Breast epithelium (tissue), 4 donors: ENCODE data around the gene BMP7. TPM values are rescaled to one million over a fixed set of nuclear protein-coding genes. Genes with fewer than 3 reads are reported as not detected.

Experiments
- DNase-seq, 2 donors: peaks; one replicate each; pipeline ENCODE4 v3.0.0-alpha.2; 2019; ENCODE audit warnings: low spot score in 2 of 2
- H3K27ac ChIP-seq, 2 donors: fragments of 200-600 bp; sonication (generic) in 1 of 2; one replicate each; pipeline ENCODE4 v1.5.1; 2016 to 2019; ENCODE audit warnings: mild to moderate bottlenecking in 1 of 2
- H3K27me3 ChIP-seq, 2 donors: fragments of 200-600 bp; sonication (generic) in 1 of 2; one replicate each; pipeline versions ENCODE4 v1.5.1 to v1.6.0; 2017 to 2019; ENCODE audit warnings: control low read depth in 1 of 2, mild to moderate bottlenecking in 1 of 2
- H3K36me3 ChIP-seq: fragments of 200-600 bp; one replicate; pipeline ENCODE4 v1.5.1; 2019
- H3K4me1 ChIP-seq, 2 donors: fragments of 200-600 bp; sonication (generic); one replicate each; pipeline ENCODE4 v1.5.1; 2016 to 2019; ENCODE audit warnings: control low read depth in 1 of 2
- H3K4me3 ChIP-seq, 3 donors: fragments of 200-600 bp; sonication (generic); 1 replicate in 2 of 3; 2 replicates in 1 of 3; pipeline ENCODE4 v1.5.1; 2016 to 2019; ENCODE audit warnings: mild to moderate bottlenecking in 3 of 3, moderate library complexity in 2 of 3
- H3K9me3 ChIP-seq, 2 donors: fragments of 200-600 bp; sonication (generic) in 1 of 2; one replicate each; pipeline ENCODE4 v1.5.1; 2016 to 2019; ENCODE audit warnings: control low read depth in 1 of 2
- POLR2A ChIP-seq: fragments of 450-650 bp; IDR thresholded peaks from one replicate; pipeline ENCODE4 v1.6.1; 2016; ENCODE audit warnings: antibody characterized with exemption, mild to moderate bottlenecking, moderate library complexity
- POLR2AphosphoS5 ChIP-seq, 3 donors: sonication (generic); formaldehyde crosslinking; IDR thresholded peaks; one replicate each; pipeline ENCODE4 v1.6.1; 2017; ENCODE audit warnings: antibody characterized with exemption in 3 of 3
- intact Hi-C: fragments of 100-400 bp; cut with DNase I; formaldehyde crosslinking; loops from one replicate; pipeline ENCODE4 v1.15.1; 2023; ENCODE audit warnings: low total_unique reads
- total RNA-seq, 3 donors: library from RNA; depleted of rRNA; stranded (reverse); fragments of >200 nt; gene quantifications; one replicate each; pipeline ENCODE4 v1.1.0, GENCODE V29; 2016
- TF ChIP-seq, protein P1 (sequence below), 3 donors: fragments of 450-650 bp; IDR thresholded peaks; one replicate each; pipeline ENCODE4 v1.5.1; 2016 to 2017; ENCODE audit warnings: antibody characterized with exemption in 3 of 3, mild to moderate bottlenecking in 3 of 3, moderate library complexity in 3 of 3

The BMP7 gene
- total RNA-seq, 3 donors from 2014 or later: 1.6 to 3.8 (median 1.8) TPM

DNA sequence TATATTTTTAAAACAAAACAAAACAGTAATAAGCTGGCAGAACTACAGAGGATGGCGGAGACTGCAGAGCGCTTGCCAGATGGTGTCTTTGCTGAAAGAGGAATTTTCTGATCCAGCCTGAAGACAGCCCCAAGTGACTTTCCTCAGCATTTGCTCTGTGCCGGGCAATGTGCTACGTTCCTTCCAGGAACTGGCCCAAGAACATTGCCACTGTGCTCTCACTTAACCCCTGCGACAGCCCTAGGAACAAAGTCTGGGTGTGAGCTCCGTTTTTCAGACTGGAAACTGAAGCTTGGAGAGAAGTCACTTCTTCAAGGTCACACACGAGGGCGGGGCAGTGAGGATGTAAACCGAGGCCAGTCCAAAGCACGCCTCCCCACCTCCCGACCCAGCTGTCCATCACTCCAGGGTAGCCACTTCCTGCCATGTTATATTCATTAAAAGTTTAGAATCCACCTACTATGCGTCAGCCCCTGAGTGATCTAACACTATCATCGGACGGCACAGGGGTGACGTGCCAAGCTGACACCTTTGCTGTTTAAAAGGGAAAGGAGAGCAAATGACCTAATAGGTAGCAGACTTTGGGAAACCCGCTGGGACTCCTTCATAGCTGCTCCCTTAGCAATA lies 22.3 kb upstream of the BMP7 start:
- intact Hi-C loops: no loop called here
- no peak overlapping the region for H3K4me3 ChIP-seq
- no peaks in the 10 kb centered on the region for H3K4me1 ChIP-seq
- TF ChIP-seq POLR2AphosphoS5 (IDR thresholded peaks at IDR 0.05): no peak
- TF ChIP-seq, protein P1, sequence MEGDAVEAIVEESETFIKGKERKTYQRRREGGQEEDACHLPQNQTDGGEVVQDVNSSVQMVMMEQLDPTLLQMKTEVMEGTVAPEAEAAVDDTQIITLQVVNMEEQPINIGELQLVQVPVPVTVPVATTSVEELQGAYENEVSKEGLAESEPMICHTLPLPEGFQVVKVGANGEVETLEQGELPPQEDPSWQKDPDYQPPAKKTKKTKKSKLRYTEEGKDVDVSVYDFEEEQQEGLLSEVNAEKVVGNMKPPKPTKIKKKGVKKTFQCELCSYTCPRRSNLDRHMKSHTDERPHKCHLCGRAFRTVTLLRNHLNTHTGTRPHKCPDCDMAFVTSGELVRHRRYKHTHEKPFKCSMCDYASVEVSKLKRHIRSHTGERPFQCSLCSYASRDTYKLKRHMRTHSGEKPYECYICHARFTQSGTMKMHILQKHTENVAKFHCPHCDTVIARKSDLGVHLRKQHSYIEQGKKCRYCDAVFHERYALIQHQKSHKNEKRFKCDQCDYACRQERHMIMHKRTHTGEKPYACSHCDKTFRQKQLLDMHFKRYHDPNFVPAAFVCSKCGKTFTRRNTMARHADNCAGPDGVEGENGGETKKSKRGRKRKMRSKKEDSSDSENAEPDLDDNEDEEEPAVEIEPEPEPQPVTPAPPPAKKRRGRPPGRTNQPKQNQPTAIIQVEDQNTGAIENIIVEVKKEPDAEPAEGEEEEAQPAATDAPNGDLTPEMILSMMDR (IDR thresholded peaks at IDR 0.05): no peak
- no peak for TF ChIP-seq POLR2A
- H3K9me3 ChIP-seq: no peaks in the 10 kb centered on the region
- no peaks in the 10 kb centered on the region for H3K36me3 ChIP-seq
- no peak for DNase-seq
- H3K27ac ChIP-seq: no peak overlapping the region
- peaks cover 0 to 11% of the 10 kb centered on the region in 2 donors for H3K27me3 ChIP-seq

DNA sequence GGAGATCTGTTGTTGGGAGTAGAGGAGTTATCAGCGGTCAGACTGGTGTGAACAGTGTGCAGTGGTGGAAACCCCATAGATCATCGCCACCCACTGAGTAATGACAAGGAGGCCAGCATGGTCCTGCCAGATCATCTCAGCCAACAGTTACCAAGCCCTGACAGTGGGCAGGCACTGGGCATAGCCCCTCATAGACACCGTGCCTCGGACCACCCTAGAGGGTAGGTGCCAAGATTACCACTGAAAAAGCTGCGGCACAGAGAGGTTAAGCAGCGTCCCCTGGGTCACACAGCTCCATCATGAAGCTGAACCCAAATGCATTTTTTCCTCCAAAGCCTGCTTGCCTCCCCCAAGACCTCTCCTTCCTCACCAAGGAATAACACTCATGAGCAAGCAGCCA lies 21.5 kb upstream of the BMP7 start:
- DNase-seq: no peak
- Histone ChIP-seq H3K4me1 (no peaks in the 10 kb centered on the region), H3K27ac (no peak overlapping the region), H3K27me3 (peaks cover 0 to 11% of the 10 kb centered on the region in 2 donors), H3K4me3 (no peak overlapping the region), H3K36me3 (no peaks in the 10 kb centered on the region), H3K9me3 (no peaks in the 10 kb centered on the region)
- TF ChIP-seq, protein P1 (IDR thresholded peaks at IDR 0.05): no peak
- TF ChIP-seq POLR2A (no peak), POLR2AphosphoS5 (IDR thresholded peaks at IDR 0.05) (no peak)
- intact Hi-C loops: no loop called here

- no peak overlapping the region for H3K4me3 ChIP-seq
- intact Hi-C loops: no loop called here
- no peak for DNase-seq
- TF ChIP-seq, protein P1 (IDR thresholded peaks at IDR 0.05): no peak
- TF ChIP-seq POLR2A (no peak), POLR2AphosphoS5 (IDR thresholded peaks at IDR 0.05) (no peak)
- no peaks in the 10 kb centered on the region for H3K36me3 ChIP-seq
- no peaks in the 10 kb centered on the region for H3K9me3 ChIP-seq
- no peaks in the 10 kb centered on the region for H3K4me1 ChIP-seq
- no peak overlapping the region for H3K27ac ChIP-seq
- H3K27me3 ChIP-seq: peaks cover 0 to 11% of the 10 kb centered on the region in 2 donors
Observed at GRCh38 chr20:57287007-57287880, 20.8 kb upstream of the BMP7 start.

DNA sequence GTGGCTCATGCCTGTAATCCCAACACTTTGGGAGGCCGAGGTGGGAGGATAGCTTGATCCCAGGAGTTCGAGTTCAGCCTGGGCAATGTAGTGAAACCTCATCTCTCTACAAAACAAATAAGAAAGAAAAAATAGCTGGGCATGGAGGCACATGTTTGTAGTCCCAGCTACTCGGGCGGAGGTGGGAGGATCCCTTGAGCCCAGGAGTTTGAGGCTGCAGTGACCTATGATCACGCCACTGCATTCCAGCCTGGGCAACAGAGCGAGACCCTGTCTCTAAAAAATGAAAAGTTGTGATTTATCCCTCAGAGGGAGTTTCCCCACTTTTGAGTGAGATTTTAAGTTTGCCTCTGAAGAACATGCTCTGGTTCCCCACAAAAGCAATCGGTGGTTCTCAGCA lies 17.4 kb upstream of the BMP7 start:
- TF ChIP-seq, protein P1 (IDR thresholded peaks at IDR 0.05): no peak
- no peak for TF ChIP-seq POLR2AphosphoS5 (IDR thresholded peaks at IDR 0.05)
- no peak for TF ChIP-seq POLR2A
- Histone ChIP-seq H3K9me3 (no peaks in the 10 kb centered on the region), H3K27me3 (peaks cover 0 to 5% of the 10 kb centered on the region in 2 donors), H3K36me3 (no peaks in the 10 kb centered on the region), H3K27ac (no peak overlapping the region), H3K4me1 (no peaks in the 10 kb centered on the region), H3K4me3 (no peak overlapping the region)
- DNase-seq: no peak
- intact Hi-C loops: no loop called here
